Measurements from ENCODE around the gene PTPRQ.

PTPRQ gene

GRCh38 chr12:80556566-80556965 is 112.5 kb downstream of the PTPRQ start:
- DNase-seq (ENCODE audit: low spot score) = no peak

GRCh38 chr12:80559766-80560165 is 115.7 kb downstream of the PTPRQ start:
- DNase-seq (ENCODE audit: low spot score) = no peak

GRCh38 chr12:80565271-80565670 is 121.2 kb downstream of the PTPRQ start:
- no peak for DNase-seq (ENCODE audit: low spot score)

- no peak for DNase-seq (ENCODE audit: low spot score)
Observed at GRCh38 chr12:80567401-80567800, 123.4 kb downstream of the PTPRQ start.

- no peak for DNase-seq (ENCODE audit: low spot score)
Observed at GRCh38 chr12:80576641-80577418, 132.8 kb downstream of the PTPRQ start.

- no peak for DNase-seq (ENCODE audit: low spot score)
Observed at GRCh38 chr12:80580254-80580653, 136.2 kb downstream of the PTPRQ start.

- DNase-seq (ENCODE audit: low spot score) = no peak
Observed at GRCh38 chr12:80581783-80582182, 137.7 kb downstream of the PTPRQ start.

GRCh38 chr12:80582431-80582830 is 138.4 kb downstream of the PTPRQ start:
- no peak for DNase-seq (ENCODE audit: low spot score)

- DNase-seq (ENCODE audit: low spot score) = no peak
Observed at GRCh38 chr12:80589077-80589476, 145.0 kb downstream of the PTPRQ start.

- no peak for DNase-seq (ENCODE audit: low spot score)
Observed at GRCh38 chr12:80590085-80590484, 146.1 kb downstream of the PTPRQ start.

GRCh38 chr12:80593766-80594165 is 149.7 kb downstream of the PTPRQ start:
- DNase-seq (ENCODE audit: low spot score) = no peak

- DNase-seq (ENCODE audit: low spot score) = no peak
Observed at GRCh38 chr12:80596509-80596908, 152.5 kb downstream of the PTPRQ start.

GRCh38 chr12:80598004-80598606 is 154.1 kb downstream of the PTPRQ start:
- no peak for DNase-seq (ENCODE audit: low spot score)

- DNase-seq (ENCODE audit: low spot score) = no peak
Observed at GRCh38 chr12:80602455-80602854, 158.4 kb downstream of the PTPRQ start.

GRCh38 chr12:80607361-80608135 is 163.5 kb downstream of the PTPRQ start:
- no peak for DNase-seq (ENCODE audit: low spot score)

GRCh38 chr12:80617733-80618132 is 173.7 kb downstream of the PTPRQ start:
- DNase-seq (ENCODE audit: low spot score) = no peak

- DNase-seq (ENCODE audit: low spot score) = no peak
Observed at GRCh38 chr12:80620281-80620680, 176.2 kb downstream of the PTPRQ start.

GRCh38 chr12:80622271-80622670 is 178.2 kb downstream of the PTPRQ start:
- DNase-seq (ENCODE audit: low spot score) = no peak

GRCh38 chr12:80625051-80625450 is 181.0 kb downstream of the PTPRQ start:
- no peak for DNase-seq (ENCODE audit: low spot score)

GRCh38 chr12:80625901-80626300 is 181.9 kb downstream of the PTPRQ start:
- no peak for DNase-seq (ENCODE audit: low spot score)

GRCh38 chr12:80627782-80628181 is 183.7 kb downstream of the PTPRQ start:
- no peak for DNase-seq (ENCODE audit: low spot score)

GRCh38 chr12:80632835-80633234 is 188.8 kb downstream of the PTPRQ start:
- no peak for DNase-seq (ENCODE audit: low spot score)

GRCh38 chr12:80634903-80635302 is 190.9 kb downstream of the PTPRQ start:
- DNase-seq (ENCODE audit: low spot score) = no peak

All from activated CD4-positive, alpha-beta T cell treated with anti-CD3 and anti-CD28 coated beads, Interleukin-2, Interleukin-4, amounts not matched to agents 100 ng/mL and 50 ng/mL, durations not matched to agents 16 hours and 8 hours (primary cell).